ENCODE data around the gene YPEL4.
"Not testable (repeated sequence)": the region's sequence is repeated elsewhere in the genome, so short reads cannot be mapped to it uniquely, and the experiment has no call there.

The YPEL4 gene, protein sequence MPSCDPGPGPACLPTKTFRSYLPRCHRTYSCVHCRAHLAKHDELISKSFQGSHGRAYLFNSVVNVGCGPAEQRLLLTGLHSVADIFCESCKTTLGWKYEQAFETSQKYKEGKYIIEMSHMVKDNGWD

DNA sequence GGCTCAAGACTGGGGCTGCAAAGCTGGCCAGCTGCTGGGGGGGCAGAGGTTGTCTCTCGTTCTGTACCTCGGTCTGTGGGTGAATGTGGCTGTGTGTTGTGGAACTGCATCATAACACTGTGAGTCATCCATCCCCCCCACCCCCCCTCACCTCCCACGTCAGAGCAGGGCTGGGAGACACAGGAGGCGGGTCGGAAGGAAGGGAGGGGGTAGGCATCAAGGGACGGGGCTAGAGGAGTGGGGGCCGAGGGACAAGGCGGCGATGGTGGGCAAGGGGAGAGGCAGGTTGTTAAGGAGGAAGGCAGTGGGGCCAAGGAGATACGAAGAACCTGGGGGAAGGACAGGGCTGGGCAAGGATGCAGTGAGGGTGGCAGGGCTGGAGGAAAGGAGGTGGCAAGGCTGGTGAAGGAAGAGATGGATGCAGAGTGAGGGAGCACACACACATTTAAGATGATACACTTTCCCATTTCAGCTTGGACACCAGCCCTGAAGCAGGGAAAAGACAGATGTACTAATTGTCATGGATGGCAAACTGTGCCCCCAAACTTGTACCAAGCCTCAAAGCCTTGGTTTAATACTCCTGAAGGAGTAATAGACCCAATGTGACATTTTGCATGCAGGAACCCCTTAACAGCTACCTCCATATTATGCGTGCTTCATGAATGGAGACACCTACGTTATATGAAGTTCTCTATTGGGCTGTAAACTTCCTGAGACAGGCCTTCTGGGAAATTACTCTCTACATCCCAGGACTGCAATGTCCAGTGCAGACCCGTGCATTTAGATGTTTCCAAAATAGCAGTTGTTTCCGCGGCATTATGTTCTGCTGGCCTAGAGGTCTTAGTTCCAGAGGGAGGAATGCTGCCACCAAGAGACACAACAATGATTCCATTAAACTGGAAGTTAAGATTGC lies at the start of gene YPEL4:
TSS of gene YPEL4 (minus strand) at position 87 of the 913 bp plus-strand sequence. CDS start 2,805 bp downstream, outside the sequence.
- DNase-seq (ENCODE audit: low read depth in 2 of 2) = peak in 1 of 2 donors; percentile 29

DNA sequence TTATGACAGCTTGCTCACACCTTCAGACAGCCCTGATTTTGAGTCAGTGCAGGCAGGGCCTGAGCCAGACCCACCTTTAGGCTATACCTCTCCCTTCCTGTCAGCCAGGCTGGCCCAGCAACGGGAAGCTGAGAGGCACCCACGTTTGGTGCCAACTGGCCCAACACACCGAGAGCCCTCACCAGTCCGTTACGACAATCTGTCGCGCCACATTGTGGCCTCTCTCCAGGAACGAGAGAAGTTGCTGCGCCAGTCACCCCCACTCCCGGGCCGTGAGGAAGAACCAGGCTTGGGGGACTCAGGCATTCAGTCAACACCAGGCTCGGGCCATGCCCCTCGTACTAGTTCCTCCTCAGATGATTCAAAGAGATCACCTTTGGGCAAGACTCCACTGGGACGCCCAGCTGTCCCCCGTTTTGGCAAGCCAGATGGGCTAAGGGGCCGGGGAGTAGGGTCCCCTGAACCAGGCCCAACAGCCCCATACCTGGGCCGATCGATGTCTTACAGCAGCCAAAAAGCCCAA lies 49.2 kb upstream of the YPEL4 start:
- DNase-seq (ENCODE audit: low read depth in 2 of 2) = no peak

DNA sequence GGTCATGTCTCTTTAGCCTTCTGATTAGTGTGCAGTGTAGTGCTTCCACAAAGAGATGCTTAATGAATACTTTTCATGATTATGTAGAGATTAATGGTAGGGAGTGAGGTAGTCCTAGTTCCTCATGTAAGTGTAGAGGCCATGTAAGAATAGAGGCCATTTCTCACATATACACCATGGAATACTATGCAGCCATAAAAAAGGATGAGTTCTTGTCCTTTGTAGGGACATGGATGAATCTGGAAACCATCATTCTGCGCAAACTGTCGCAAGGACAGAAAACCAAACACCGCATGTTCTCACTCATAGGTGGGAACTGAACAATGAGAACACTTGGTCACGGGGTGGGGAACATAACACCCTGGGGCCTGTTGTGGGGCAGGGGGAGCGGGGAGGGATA lies 40.8 kb upstream of the YPEL4 start:
- not testable (repeated sequence) for DNase-seq (ENCODE audit: low read depth in 2 of 2)

DNA sequence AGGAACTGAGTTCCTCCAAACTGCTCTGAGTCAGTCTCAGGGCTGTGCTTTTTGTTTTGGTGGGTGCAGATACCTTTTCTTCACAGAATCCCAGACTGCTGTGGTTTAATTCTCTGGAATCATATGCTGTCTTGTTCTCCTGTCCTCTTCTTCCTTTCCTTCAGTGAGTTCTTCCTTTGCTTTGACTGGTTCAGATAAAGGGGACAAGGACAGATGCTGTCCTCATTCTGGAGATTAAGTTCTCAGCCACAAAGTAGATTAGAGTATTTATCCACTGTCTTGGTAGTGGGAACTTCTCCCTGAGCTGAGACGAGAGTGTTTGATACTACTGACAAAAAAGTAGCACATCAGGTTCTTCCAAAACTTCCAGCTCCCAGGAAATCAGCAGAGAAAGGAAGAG lies 31.5 kb upstream of the YPEL4 start:
- no peak for DNase-seq (ENCODE audit: low read depth in 2 of 2)

DNA sequence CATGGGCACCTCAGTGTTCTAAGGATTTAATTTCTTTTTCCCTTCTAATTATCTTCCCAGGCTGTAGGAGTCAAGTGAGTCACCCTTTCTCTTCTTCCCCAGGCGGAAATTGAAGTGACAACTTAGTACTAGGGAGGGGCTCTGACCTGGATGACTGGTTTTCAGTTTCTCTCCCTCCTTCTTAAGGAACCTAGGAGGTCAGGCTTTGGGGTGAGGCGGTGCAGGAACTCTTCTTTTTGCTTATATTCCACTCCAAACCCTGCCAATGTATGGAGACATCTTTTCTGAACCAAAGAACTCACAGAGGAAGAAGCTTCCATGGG lies 30.8 kb upstream of the YPEL4 start:
- DNase-seq (ENCODE audit: low read depth in 2 of 2) = no peak

DNA sequence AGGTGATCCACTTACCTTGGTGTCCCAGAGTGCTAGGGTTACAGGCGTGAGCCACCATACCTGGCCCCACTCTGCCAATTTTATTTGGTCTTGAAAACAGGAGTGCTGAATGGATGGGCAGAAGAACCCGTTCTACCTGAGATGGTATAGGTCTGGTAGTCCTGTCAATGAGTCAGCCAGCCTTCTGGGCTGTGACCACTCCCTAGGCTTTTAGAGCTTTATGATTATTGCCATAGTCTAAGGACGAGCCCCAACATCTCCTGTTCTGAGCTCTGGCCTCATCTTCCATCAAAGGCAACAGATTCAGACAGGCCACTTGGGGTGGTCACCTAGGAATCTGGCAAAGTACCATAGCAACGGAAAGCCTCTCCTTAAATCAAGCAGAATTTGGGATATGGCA lies 29.7 kb upstream of the YPEL4 start:
- no peak for DNase-seq (ENCODE audit: low read depth in 2 of 2)

DNA sequence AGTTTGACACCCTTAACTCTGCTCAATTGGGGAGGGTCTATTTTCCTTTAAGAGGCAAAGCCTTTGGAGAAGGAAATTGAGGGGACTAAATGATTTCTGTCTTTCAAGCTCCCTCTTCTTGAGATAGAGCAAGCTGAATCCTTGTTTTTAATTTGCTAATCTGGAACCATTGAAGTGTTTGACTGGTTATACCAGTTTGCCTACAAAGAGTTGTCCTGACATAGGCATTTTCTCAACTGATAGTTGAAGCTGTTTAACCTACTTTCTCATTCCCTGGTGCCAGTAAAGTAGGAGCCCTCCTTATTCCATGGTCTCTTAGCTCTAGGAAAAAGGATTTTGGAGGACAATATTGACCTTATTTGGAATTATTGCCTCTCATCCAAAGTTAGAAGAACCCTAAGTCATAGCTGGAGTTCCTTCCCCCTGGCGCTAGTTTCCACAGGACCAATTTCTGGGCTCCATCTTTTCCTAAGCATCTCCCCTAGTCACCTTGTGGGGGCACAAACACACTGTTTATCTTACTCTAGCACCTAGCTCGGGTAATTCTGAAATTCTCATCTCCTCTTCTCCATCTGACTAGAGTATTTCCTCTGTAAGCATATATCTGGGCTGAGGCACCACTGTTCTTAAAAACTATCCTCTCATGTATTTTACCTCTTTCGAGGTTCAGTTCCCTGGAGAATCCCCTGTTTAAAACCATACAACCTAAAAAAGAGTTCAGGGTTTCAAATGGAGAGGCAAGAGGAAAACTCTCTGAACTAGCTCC lies 25.6 kb upstream of the YPEL4 start:
- no peak for DNase-seq (ENCODE audit: low read depth in 2 of 2)

DNA sequence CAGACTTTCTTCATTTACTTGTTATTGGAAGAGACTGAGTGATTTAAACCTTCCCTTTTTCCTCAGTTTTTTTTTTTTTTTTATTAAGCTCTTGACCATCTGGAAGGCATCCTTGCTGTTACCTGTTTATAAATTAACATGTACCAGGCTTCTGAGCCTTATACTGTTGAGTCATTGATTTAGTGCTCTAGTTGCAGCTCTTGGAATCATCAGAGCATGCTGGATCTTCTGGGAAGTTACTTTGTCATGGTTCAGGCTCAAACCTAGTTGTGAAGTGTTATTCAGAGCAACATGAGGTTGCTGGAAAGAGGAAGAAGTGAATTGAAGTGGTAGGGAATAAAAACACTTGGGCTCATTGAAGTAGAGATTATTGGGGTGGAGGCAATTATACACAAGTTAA lies 24.5 kb upstream of the YPEL4 start:
- no peak for DNase-seq (ENCODE audit: low read depth in 2 of 2)

DNA sequence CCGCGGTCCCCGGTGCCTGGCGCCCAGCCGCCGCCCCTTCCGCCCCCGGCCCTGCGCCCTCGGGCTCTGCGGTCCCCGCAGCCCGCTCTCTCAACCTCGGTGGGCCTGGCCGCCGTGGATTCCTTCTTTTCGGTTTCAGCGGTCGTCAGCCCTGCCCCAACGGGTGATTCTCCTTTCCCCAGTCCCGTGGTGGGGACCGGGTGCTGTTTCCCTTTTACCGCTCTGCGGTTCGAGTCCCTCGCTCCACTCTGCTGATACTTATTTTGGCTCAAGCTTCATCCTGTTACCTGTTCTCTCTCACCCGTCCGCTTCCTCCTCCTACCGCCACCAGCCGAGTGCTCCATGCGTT lies 18.7 kb upstream of the YPEL4 start:
- no peak for DNase-seq (ENCODE audit: low read depth in 2 of 2)

DNA sequence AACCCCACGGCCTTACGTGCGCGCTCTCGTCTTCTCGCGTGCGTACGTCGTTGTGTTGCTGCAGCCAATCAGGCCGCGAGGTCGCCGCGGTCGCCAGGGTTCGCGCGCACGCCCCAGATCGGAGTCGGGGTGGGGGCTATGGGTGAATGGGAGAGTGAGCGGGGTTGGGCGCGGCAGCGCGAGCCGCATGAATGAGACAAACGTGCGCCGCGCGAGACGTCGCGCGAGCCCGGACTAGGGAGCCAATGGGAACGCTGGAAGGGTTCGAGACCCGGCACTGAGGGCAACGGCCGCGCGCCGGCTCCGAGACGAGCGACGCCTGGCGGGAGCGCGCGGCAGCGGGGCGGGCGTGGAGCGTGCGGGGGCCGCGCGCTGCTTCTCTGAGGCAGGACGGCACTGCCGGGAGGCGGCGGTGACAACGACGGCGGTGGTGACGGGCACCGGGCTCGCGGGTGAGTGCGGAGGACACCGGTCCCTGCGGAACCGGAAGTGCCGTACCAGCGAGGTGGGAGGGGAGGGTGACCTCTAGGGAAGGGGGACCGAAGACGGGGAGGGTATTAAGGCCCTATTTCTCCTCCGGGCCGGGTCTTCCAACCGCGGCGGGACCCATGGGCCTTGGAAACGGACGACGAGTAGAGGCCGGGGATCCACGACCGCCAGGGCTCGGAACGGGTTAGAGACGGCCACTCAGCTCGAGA lies 18.2 kb upstream of the YPEL4 start, which contains the start of gene ZDHHC5:
TSS of gene ZDHHC5 (plus strand) at position 379 of the 698 bp plus-strand sequence. CDS start 4,977 bp downstream, outside the sequence.
- DNase-seq (ENCODE audit: low read depth in 2 of 2) = peak; percentile 98 to 99

DNA sequence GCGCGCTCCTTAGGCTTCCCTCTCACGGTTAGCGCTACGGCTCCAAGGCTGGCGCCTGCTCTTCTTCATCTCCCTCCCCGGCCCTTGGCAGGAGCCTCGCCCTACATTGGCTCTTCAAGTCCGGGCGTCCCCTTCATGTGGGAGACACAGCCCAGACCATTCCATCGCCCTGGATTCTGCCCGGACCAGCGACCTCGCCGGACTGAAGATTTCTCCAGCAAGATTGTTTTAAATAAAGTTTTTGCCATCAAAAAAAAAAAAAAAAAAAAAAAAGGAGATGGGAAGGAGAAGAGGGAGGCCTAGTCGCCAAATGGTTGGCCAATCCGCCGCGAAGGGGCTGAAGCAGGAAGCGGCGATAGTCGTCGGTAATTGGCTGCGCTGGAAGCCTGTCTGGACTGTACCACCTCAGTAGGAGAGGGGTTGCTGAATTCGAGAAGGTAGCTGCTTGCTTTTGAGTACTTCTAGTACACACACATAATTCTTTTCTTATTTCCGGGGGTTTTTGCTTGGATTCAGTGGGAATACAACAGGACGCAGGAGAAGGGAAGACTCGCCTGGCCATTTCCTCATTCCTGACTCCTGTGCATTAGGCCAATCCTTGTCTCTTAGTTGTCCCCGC lies 17.5 kb upstream of the YPEL4 start:
- DNase-seq (ENCODE audit: low read depth in 2 of 2) = peak; percentile 82 to 88

DNA sequence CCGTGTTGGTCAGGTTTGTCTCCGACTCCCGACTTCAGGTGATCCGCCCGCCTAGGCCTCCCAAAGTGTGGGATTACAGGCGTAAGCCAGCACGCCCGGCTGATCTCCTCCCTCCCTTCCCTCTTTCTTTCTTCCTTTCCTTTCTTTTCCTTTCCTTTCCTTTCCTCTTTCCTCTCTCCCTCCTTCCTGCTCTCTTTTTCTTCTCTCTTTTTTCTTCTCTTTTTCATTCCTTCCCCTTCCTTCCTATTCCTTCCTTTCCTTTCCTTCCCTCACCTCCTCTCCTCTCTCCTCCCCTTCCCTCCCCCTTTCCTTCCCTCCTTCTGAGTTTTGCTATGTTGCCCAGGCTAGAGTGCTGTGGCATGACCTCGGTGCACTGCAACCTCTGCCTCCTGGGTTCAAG lies 14.3 kb upstream of the YPEL4 start:
- DNase-seq (ENCODE audit: low read depth in 2 of 2) = no peak

DNA sequence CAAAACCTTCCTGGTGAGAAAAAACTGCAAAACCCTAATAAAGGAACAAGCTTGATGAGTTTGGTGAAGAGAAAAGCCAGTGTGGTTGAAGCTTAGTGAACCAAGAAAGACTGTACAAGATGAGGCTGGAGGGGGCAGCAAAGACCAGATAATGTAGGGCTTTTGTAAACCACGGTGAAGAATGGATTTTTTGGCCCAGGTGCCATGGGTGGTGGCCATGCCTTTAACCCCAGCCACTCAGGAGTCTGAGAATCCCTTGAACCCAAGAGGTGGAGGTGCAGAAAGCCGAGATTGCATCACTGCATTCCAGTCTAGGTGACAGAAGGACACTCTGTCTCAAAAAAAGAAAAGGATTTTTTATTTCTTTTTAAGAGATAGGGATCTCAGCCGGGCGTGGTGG lies 13.2 kb upstream of the YPEL4 start:
- DNase-seq (ENCODE audit: low read depth in 2 of 2) = no peak

DNA sequence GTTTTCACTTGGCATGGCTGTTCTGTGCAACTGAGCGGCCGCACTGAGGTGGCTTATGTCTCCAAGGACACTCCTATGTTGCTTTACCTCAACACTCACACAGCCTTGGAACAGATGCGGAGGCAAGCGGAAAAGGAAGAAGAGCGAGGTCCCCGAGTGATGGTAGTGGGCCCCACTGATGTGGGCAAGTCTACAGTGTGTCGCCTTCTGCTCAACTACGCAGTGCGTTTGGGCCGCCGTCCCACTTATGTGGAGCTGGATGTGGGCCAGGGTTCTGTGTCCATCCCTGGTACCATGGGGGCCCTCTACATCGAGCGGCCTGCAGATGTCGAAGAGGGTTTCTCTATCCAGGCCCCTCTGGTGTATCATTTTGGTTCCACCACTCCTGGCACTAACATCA lies 10.0 kb upstream of the YPEL4 start:
- DNase-seq (ENCODE audit: low read depth in 2 of 2) = no peak

DNA sequence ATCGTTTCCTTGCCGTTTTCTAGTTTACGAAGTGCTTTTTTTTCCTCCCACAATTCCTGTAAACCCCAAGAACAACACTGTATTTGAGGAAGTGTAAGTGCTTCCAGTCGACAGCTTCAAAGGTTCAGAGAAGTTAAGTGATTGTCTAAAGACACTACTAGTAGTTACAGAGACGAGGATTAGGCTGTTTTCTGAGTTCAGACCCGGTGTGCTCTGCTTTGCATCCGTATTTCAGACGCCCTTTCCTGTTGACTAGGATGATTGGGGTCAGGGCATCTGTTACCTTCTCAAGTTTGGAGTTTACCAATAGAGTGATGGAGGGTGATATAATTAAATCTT lies 8.3 kb upstream of the YPEL4 start:
- DNase-seq (ENCODE audit: low read depth in 2 of 2) = no peak

DNA sequence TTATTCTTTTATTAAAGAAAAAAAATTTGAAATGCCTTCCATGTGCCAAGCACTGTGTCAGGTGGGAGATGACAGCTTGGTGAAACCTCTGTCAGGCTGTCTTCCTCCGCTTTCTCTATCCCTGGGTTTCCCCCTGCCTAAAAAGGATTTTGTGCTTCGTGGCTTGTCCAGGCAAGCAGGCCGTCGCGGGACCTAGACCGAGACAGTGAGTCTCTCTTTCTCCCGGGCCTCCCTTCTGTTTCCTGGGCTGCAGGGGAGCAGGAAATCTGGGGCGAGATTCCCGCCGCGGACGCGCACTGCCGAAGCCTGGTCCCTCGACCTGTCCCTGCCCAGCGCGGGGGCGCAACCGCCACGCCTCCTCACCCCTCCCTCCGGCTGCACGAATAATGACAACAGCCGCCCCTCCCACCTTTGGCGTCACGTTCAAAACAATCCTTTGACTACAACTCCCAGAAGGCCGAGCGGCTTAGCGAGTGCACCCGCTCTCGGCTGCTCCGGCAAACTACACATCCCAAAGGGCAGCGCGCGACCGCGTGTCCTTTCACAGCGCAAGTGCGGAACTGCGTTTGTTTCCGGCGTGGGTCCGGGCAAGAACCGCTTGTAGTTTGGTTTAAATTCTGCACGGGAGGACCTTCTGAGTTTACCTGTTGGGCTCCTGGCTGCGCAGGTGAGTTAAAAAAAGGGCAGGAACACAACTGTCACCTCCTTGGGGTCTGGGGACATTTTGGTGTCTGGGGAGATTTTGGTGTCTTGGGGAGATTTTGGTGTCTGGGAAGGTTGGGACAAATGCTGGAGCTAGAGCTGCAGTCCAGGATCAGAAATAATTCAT lies 7.7 kb upstream of the YPEL4 start, which contains the start of gene CLP1:
TSS of gene CLP1 (plus strand) at position 569 of the 829 bp plus-strand sequence. CDS start 1,715 bp downstream, outside the sequence.
- DNase-seq (ENCODE audit: low read depth in 2 of 2) = peak; percentile 96 to 99

DNA sequence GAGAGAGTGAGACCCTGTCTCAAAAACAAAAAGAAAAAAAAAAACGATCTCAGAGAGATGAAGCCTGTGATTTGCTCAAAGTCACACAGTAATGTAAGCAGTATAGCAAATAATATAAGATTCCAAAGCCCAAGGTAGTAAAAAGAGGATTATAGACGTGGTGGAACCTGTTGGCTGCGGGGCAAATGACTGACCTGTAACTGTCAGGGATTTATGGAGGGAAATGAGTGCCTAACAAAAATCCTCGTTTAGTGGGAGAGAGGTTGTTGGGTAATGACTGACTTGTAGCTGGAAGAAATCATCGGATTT lies 7.1 kb upstream of the YPEL4 start:
- DNase-seq (ENCODE audit: low read depth in 2 of 2) = no peak

DNA sequence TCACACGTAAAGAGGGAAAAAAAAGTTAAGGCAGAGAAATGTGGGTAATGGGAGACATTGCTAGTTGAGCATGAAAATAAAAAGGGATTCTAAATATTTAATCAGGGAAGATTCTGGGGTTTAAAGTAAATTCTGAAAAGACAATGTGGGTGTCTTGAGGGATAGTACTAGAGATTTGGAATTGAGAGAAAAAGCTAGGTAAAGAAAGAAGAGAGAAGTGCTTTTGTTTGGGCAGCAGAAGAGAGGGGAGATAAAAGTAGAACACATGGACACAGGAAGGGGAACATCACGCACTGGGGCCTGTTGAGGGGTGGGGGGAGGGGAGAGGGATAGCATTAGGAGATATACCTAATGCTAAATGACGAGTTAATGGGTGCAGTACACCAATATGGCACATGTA lies 3.5 kb upstream of the YPEL4 start:
- no peak for DNase-seq (ENCODE audit: low read depth in 2 of 2)

DNA sequence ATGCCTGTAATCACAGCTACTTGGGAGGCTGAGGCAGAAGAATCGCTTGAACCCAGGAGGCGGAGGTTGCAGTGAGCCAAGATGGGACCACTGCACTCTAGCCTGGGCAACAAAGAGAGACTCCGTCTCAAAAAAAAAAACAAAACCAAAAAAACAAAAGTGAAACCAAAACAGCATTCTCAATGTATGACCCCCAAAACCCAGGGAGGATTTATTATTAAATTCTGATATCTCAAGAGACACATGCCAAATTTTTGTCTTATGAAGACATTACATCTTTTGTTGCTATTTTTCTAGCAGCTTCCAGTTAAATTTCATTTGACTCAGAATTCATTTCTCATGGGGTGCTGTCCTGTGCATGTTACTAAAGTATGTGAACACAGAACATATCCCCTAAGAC lies 3.0 kb upstream of the YPEL4 start:
- DNase-seq (ENCODE audit: low read depth in 2 of 2) = no peak

DNA sequence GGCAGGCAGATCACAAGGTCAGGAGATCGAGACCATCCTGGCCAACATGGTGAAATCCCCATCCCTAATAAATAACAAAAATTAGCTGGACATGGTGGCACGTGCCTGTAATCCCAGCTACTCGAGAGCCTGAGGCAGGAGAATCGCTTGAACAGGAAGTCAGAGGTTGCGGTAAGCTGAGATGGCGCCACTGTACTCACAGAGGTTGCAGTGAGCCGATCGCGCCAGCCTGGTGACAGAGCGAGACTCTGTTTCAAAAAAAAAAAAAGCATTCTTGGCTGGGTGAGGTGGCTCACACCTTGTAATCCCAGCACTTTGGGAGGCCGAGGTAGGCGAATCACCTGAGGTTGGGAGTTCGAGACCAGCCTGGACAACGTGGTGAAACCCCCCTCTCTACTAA lies 2.5 kb upstream of the YPEL4 start:
- DNase-seq (ENCODE audit: low read depth in 2 of 2) = not testable (repeated sequence)

DNA sequence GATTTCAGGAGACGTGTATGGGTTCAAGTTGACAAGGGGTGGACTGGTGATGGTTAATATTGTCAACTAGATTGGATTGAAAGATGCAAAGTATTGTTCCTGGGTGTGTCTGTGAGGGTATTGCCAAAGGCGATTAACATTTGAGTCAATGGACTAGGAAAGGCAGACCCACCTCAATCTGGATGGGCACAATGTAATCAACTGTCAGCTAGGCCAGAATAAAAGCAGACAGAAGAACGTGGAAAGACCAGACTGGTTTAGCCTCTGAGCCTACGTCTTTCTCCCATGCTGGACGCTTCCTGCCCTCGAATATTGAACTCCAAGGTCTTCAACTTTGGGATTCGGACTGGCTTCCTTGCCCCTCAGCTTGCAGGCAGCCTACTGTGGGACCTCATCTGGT lies 1.7 kb upstream of the YPEL4 start:
- no peak for DNase-seq (ENCODE audit: low read depth in 2 of 2)
